ENCODE measurements around the gene GATAD1. TPM values are rescaled to one million over a fixed set of nuclear protein-coding genes. Genes with fewer than 3 reads are reported as not detected.

GATAD1 gene
- total and polyA plus RNA-seq, 2 experiments from 2014 or later, result 15.4 to 30.8 TPM

DNA sequence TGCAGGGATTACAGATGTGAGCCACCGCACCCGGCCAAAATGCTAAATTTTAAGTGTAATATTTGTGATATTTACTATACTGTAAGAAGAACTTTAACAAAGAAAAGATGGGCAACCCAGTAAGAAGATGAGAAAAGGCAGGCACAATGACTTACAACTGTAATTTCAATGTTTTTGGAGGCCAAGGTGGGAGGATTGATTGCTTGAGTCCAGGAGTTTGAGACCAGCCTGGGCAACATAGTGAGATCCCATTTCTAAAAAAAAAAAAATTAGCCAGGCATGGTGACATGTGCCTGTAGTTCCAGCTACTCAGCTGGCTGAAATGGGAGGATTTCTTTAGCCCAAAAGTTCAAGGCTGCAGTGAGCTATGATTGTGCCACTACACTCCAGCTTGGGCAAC lies 11.7 kb upstream of the GATAD1 start (continued):
- no peak for TF ChIP-seq ZNF462 (CRISPR knock-in tag; IDR thresholded peaks at IDR 0.05)
- no peak for TF ChIP-seq STAT1 (IDR thresholded peaks at IDR 0.05; ENCODE audit: unreplicated experiment)
- TF ChIP-seq EZH2 (IDR thresholded peaks at IDR 0.05; ENCODE audit: low read depth, unreplicated experiment), result no peak
- no peak for TF ChIP-seq JUNB (IDR thresholded peaks at IDR 0.05; ENCODE audit: unreplicated experiment)

GRCh38 chr7:92436612-92437445 lies 10.5 kb upstream of the GATAD1 start:
- peak overlapping the region; percentile 85 for H3K27ac ChIP-seq (ENCODE audit: low read depth)
- DNase-seq (ENCODE audit: low spot score), result peak; percentile 53
- H3K4me3 Mint-ChIP-seq, result no peak overlapping the region; the same call in 2 of the 3 replicates
- TF ChIP-seq JUNB (IDR thresholded peaks at IDR 0.05; ENCODE audit: unreplicated experiment), result no peak
- TF ChIP-seq STAT1 (IDR thresholded peaks at IDR 0.05; ENCODE audit: unreplicated experiment), result no peak
- TF ChIP-seq CREB1 (CRISPR knock-in tag; IDR thresholded peaks at IDR 0.05; ENCODE audit: low read depth), result no peak
- no peak for TF ChIP-seq NANOG (IDR thresholded peaks at IDR 0.05; ENCODE audit: borderline replicate concordance)
- TF ChIP-seq CTCF (conservative IDR thresholded peaks at IDR 0.05; ENCODE audit: low read depth in 2 of 2), result no peak

More at GRCh38 chr7:92436612-92437445, 10.5 kb upstream of the GATAD1 start:
- Histone ChIP-seq H4K20me1 (replicated peaks; ENCODE audit: insufficient read depth) (no peaks in the 10 kb centered on the region), H3F3A (replicated peaks; ENCODE audit: low read depth) (no peaks in the 10 kb centered on the region), H2AFZ (peak overlapping the region; percentile 2; the same call in 1 of the 2 replicates), H3K36me3 (ENCODE audit: insufficient read depth) (no peaks in the 10 kb centered on the region), H3K4me1 (ENCODE audit: insufficient read depth) (peaks cover 32% of the 10 kb centered on the region), H3K79me2 (replicated peaks; ENCODE audit: insufficient read depth) (no peaks in the 10 kb centered on the region), H3K27me3 (ENCODE audit: insufficient read depth) (no peaks in the 10 kb centered on the region), H3K9me2 (ENCODE audit: insufficient read depth) (peaks cover 7% of the 10 kb centered on the region; the same call in 1 of the 2 replicates), H3K4me3 (peak overlapping the region; percentile 12), H3K4me2 (peak overlapping the region; percentile 52)
- ATAC-seq, result peak; percentile 59
- Mint-ChIP-seq H3K9me3 (peaks cover 6% of the 10 kb centered on the region; the same call in 2 of the 3 replicates), H3K36me3 (ENCODE audit: low read depth) (peaks cover 7% of the 10 kb centered on the region; the same call in 2 of the 3 replicates), H3K4me1 (peaks cover 40% of the 10 kb centered on the region), H3K27ac (peak overlapping the region; percentile 68), H3K27me3 (ENCODE audit: insufficient read depth, low read depth, poor library complexity) (peaks cover 5% of the 10 kb centered on the region)

Data from GM23338 (cell line).